Fibroblast of peridontal ligament (primary cell): ENCODE measurements around the gene TEP1.
"Not testable (repeated sequence)": the region's sequence is repeated elsewhere in the genome, so short reads cannot be mapped to it uniquely, and the experiment has no call there.

Source experiments
- DNase-seq: peaks from one replicate; pipeline ENCODE4 v3.0.0-alpha.2; 2010; ENCODE audit errors: extremely low read depth

TEP1 gene

DNA sequence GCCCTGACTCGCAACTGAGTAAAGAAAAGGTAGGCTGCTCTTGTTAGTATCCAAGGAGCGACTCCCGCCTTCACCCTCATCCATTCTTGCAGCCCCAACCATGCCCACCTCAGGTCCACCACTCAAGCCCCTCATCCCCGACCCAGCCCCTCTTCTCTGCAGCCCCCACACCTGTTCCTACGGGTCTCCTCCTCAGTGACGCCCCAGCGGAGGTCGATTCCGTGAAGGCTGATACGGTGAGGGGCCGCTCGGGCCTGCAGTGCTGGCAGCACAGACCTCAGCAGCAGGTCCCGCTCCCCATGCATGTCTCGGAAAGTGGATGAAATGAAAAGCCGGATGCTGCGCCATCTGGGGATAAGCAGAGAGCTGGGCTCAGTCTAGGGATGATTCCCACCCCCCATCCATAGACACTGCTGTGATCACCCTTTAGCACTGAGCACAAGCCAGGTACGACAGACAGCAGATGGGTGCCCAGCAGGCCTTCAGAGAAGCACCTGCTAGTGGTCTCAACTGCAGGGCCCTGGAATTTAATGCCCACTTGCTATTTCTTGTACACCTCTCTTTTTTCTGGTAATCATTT lies 26.9 kb downstream of the TEP1 start:
- DNase-seq: no peak

DNA sequence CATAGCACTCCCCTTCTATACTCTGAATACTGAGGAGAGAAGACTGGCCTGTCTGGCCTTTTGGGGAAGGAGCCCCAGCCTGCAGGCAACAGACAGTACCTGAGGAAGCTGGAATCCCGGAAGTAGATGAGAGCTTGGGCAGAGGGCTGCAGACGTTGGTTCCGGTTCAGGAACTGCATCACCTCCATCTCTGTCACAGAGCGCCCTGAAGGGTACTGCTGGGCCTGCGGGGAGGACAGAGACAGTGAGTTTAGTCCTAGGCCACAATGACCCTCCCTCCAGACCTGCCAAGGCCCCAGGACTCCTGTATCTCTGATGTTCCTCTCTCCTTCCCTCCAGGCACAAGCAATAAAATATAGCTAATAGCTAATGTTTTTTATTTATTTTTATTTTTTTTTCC lies 28.4 kb downstream of the TEP1 start:
- DNase-seq: no peak

DNA sequence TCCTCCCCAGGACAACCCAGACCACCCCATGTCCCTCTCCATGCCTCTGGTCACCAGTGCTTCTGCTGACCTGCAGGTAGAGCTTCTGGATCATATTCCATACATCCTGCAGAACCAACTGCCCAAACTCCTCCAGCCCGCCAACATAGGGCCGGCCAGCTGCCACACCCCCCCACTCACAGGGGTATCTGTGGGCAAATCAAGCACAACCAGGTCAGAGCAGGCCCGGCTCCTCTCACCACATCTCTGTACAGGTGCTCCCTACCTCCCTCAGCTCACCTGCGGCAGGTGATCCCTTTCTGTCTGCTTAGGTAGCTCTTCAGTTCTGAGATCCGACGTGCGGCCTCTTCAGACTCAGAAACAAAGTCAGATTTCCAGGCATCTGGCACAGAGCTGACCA lies 29.0 kb downstream of the TEP1 start:
- DNase-seq: no peak

DNA sequence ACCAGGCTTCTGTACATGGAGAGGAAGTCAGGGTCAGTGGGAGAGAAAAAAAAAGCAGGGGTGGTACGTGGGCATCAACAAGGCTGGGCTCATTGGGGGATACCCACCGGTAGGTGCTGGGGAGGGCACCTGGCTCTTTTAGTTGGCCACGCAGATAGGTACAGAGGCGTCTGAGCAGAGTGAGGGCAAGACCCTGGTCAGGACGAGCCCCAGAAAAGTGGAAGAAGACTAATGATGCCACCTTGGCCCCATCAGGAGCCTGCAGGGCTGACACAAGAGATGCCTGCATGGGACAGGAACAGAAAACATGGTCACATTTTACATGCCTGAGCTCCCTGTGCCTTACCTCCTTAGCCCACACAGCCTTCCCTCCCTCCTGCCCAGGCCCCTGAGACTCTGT lies 29.7 kb downstream of the TEP1 start:
- no peak for DNase-seq

DNA sequence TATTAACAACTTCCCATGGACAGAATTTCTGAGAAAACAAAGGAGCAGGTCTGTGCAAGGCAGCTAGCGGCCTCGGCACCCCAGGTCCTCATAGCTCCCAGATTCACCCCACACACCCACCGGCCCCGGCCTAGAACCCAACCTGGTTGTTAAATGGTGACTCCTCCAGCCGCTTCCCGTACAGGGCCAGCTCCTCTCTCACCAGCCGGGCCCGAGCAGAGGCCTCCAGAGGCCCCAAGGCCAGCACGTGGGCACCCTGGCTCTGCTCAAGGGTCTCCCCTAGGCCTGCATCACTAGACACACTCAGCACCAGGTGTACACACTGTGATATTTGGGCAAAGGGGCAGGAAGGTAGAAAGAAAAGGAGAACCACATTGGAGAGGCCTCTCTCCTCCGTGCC lies 30.3 kb downstream of the TEP1 start:
- DNase-seq: no peak

DNA sequence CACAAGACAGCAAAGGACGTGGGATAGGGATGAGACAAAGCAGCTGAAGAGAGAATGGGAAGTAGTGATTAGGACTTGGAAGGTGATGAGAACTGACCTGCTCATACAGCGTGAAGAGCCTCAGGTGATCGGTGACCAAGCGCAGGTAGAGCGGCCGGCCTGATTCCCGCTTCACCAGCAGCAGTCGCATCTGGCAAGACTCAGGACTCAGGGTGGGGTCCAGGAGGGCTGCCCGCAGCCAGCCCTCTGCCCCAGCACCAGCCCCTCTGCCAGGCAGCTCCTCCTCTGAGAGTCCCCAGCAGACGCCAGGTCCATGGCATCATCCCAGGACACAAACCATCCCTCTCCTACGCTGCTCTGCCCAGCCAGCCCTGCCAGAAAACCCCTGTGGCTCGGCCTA lies 30.8 kb downstream of the TEP1 start:
- DNase-seq: no peak

DNA sequence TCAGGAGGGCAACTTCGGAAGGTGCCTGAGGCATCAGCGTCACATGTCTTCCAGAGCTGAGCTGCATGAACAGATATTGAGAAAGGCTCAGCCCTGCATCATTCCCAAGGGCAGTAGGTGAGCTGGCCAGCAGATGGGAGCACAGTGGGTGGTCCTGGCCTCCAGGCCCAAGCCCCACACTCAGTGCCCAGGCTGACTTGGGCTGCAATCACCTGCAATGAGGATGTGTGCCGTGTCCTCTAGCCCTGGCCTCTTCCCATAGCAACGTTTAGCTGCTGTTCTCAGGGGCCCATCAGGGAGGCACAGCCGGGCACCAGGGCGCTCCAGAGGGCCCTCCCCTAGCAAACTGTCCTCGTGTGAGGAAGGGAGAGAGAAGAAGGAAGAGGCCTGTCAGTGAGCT lies 32.0 kb downstream of the TEP1 start:
- DNase-seq: no peak

DNA sequence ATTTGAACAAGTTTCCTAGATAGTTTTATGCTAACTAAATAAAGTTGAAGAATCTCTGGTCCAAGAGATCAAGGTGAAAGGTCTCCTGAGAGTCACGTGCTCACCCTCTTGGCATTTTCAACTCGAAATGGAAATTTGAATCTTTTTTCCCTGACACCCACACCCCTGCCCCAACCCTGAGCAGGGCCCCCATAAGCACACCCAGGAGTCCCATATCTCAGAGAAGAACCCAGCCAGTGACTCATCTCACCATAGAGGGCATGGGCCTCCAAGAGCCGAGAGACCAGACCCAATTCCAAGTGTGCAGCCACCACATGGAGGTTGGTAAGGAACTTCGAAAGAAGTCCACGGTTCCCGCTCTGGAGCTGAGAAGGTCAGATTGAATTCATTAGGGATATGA lies 32.6 kb downstream of the TEP1 start:
- DNase-seq: no peak

DNA sequence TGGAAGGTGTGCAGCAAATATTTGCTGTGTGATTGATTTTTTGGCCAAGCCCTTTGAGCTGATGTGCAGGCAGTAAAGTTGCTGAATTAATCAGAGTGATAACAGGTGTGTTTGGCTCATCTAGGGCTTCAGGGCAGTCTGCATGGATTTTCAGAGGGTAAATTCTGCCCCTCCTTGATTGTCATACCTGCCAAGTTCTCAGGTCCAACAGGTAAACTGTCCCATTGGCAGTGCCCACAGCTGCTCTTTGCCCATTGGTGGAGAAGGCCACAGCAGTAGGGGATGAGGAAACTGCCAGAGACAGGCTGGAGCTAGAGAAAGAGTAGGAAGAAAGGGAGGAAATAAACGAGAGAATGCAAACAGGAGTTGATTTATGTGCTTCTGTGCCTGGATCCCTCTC lies 33.6 kb downstream of the TEP1 start:
- DNase-seq: no peak

DNA sequence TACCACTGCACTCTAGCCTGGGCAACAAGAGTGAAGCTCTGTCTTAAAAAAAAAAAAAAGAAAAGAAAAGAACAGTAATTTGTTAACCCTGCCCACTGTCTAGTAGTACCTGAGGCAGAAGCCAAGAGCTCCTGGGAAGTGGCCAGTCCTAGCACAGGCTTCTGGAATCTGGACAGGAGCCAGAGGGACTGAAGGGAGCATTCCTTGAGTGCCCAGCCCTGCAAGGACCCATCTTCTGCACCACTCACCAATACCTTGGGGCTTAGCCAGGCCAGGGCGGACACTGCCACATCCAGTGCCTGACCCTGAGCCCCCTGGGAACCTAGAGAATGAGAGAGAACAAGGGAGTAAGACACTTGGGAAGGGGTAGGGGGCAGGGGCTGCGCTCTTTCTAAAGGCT lies 36.1 kb downstream of the TEP1 start:
- DNase-seq: no peak

DNA sequence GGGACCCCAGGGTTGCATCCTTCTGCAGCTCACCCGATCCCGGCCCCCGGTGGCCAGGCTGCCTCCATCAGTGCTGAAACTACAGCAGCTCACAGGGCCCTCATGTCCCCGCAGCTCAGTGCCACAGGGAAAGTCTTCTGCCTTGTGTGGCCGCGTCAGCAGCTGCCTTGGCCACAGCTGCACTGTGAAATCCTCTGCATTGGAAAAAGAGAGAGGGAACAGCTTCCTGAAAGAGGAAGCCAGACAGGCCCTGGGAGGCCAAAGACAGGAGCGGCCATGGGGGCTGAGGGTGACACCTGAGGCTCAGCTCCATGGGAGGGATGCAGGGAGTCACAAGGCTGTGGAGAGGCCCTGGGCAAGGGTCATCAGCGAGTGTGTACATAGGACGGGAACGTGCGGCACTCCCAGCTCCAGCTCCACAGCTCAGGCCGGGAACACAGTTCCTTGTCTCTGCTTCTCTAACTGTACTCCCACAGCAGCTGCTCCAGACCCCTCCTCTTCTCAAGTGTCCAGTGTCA lies 37.2 kb downstream of the TEP1 start:
- no peak for DNase-seq

DNA sequence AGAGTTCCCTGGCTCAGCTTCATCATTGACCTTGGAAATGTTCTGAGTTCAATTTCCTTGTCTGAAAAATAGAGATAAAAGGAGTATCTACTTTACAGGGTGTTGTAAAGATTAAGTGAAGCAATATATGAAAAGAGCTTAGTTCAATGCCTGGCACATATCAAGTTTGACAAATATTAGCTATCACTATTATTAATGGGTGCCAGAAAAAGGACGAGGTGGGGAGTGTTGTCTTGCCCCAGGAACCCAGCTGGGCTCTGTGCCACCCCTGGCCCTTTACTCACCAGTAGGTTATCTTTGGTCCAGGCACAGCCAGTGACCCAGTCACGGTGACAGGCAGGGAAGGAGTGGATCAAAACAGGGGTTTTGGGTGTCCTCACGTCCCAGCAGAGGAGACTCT lies 37.8 kb downstream of the TEP1 start:
- DNase-seq: no peak

DNA sequence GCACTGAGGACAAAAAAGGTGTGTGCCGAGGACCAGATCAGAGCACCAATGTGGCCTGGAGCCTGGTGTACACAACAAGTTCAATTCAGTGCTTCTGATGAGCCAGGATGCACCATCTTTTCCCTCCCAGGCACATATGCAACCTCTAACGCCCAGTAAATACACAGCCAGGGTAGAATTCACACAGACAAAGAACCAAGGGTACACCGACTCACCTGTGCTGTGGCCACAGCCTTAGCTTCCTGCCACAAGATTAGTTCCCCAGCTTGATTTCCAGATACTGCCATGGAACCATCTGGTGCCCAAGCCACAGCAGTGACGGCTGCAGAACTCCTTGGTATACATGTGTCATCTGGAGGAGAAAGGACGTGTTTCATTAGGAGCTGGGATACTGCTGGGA lies 40.5 kb downstream of the TEP1 start:
- DNase-seq: no peak

DNA sequence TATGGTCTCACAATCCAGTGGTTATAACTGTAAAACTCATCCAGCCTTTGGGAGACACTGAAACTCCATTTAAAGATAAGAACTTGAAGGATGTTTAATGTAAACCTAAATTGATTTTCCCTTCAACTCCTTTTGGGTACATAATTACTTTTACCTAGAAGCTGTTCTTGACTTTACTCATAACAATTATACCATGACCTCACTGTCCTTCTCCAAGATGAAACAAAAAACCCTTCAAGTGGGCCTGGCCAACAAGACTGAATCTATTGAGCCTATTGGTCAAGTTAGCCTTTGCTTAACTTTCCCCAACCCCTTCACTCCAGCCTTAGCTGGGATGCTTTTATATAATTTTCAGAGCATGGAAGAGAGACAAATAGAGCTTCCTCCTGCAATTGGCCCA lies 47.4 kb downstream of the TEP1 start:
- DNase-seq: no peak

DNA sequence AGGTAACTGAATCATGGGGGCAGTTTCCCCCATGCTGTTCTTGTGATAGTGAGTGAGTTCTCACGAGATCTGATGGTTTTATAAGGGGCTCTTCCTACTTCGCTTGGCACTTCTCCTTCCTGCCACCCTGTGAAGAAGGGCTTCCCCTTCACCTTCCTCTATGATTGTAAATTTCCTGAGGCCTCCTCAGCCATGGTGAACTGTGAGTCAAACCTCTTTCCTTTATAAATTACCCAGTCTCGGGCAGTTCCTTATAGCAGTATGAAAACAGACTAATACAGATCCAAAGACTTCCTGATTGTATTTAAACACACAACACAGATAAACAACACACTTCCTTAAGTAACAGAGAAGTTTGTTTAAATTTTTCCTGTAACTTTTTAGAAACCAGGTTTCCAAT lies 54.8 kb downstream of the TEP1 start:
- not testable (repeated sequence) for DNase-seq

DNA sequence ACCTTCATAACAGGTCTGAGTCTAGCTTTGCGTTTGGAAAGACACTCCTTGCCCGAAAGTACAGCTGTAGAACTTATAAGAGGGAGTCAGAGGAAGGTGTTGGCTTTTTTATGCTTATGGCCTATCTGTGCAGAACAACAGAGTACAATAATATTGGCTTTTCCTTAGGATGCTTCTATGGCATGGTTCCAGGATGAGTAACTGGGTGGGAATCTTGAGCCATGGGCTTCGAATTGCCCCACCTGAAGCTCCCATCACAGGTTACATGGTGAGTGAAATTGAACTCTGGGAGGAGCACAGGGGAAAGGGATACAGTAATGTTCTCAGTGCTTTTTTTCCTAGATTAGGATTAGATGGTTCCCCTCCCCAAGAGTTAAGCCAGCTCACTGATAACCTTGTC lies 56.9 kb downstream of the TEP1 start:
- no peak for DNase-seq

DNA sequence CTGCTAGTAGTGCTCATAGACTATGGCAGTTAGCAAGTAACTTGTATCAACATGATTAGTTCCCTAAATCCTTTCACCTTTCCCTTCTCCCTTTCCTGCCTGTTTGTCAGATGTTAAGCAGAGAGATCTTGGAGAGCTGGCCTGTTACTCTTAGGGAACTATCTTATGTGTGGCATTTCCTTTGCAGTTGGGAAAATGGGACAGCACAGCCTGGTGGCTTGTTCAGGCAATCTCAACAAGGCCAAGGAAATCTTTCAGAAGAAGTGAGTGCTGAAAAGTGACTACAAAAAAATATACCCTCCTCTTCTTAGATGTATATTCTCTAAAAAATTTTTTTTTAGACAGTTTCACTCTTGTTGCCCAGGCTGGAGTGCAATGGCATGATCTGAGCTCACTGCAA lies 62.4 kb downstream of the TEP1 start:
- peak; percentile 21 for DNase-seq

DNA sequence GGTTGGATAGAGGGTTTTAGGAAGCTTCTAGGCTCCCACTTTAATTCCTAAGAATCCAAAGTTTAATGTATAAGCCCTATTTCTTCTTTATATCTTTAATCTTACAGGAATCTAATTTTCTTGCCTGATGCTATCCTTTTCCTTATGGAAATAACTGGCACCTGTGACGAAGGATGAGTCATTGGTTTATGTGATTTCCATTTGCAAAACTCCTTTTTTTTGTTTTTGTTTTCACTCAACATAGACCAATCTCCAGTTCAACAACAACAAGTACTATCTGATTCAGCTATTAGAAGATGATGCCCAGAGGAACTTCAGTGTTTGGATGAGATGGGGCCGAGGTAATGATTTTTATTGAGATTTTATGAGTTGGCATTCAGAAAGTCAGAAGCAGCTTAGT lies 63.0 kb downstream of the TEP1 start:
- no peak for DNase-seq

DNA sequence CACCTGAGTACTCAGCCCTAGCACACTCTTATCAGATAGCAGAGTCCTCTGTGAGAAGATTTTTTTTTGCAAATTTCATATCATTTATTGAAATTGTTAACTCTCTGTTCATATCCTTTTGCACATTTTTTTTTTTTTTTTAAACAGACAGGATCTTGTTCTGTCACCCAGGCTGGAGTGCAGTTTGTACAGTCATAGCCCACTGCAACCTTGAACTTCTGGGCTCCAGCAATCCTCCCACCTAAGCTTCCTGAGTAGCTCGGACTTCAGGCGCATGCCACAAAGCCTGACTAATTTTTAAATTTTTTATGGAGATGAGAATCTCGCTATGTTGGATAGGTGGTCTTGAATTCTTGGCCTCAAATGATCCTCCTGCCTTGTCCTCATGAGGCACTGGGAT lies 65.6 kb downstream of the TEP1 start:
- no peak for DNase-seq

DNA sequence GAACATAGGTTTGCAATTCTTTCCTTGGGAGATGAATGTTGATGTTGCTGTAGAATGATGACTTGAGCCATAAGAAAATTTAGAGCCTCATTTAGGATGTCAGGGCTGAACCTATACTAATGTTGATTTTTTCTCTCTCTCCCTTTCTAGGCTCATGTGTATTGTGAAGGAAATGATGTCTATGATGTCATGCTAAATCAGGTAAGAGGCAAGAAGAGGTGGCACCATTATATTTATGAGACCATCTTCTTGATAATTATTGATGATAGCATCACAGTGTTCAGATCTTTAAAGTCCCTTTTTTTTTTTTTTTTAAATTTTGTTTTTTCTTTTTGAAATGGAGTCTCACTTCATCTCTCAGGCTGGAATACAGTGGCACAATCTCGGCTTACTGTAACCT lies 66.6 kb downstream of the TEP1 start:
- DNase-seq: no peak

DNA sequence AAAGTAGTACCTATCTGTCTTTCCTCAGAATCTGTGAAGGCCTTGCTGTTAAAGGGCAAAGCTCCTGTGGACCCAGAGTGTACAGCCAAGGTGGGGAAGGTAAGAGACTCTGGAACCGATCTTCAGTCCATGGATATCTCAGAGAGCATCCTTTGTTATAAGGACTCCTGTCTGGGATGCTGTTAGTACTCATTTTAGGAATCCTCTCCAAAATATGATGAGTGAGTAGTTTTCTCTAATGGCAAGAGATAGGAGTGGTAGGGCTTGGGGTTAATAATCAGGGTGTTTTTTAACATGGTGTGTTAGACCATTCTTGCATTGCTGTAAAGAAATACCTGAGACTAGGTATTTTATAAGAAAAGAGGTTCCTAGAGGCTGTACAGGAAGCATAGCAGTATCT lies 67.9 kb downstream of the TEP1 start:
- DNase-seq: no peak

DNA sequence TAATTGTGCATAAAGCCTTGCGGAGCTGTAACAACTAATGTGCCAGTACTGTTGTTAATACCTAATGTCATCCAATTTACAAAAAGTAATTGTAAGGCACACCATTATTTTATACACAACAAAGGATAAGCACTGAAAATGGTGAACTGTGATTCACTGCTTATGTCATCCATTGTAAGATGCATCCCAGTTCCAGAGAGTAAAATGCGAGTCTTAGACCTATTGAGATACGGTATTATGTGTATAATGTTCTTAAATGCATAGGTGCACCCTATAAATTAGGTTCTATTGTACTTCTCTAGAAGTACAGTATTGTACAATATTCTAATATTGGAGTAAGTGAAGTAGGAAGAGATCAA lies 69.5 kb downstream of the TEP1 start:
- DNase-seq: peak; percentile 56

DNA sequence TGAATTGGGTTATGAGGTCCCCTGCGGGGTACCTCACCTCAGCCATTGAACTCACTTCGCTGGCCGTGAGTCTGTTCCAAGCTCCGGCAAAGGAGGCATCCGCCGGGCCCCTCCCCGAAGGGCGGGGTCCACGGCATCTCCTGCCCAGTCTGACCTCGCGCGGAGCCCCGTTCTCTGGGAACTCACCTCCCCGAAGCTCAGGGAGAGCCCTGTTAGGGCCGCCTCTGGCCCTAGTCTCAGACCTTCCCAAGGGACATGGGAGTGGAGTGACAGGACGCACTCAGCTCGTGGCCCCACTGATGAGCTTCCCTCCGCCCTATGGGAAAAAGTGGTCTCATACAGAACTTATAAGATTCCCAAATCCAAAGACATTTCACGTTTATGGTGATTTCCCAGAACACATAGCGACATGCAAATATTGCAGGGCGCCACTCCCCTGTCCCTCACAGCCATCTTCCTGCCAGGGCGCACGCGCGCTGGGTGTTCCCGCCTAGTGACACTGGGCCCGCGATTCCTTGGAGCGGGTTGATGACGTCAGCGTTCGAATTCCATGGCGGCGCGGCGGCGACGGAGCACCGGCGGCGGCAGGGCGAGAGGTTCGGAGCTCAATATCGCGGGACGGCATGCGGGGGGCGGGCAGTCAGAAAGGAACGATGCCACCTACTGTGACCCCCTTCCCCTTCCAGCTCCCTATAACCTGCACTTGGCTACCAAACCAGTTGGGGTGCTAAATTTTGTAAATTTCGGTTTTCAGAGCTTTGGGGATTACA lies 70.0 kb downstream of the TEP1 start, which contains the start of gene PARP2:
TSS of gene PARP2 (plus strand) at position 544 of the 770 bp plus-strand sequence. CDS start at position 551, 7 bp downstream.
- DNase-seq: peak; percentile 100

DNA sequence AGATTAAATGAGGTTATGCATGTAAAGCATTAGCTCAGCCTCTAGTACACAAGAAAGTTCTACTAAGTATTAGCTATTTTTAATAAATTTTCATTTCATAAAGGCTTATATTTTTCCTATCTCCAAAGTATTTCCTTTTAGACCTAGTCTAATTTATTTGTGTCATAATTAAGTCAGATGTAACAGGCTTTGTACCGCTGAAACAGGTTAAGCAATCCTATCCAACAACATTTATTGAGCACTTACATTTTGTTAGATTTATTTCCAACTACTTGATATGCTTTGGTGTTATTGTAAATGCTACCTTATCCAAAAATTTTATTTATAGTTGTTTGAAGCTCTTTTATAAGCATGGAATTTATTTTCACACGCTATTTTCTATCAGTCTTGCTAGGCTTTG lies 71.7 kb downstream of the TEP1 start:
- DNase-seq: no peak
